ENCODE measurements around the gene CADPS2. TPM values are rescaled to one million over a fixed set of nuclear protein-coding genes. Genes with fewer than 3 reads are reported as not detected.

Gene CADPS2
- total RNA-seq, 3 donors from 2014 or later (not counting 1 experiment from before 2014, with no cell fraction given), result not detected

GRCh38 chr7:122517576-122517975, 368.7 kb downstream of the CADPS2 start:
- Mint-ChIP-seq H3K9me3 (peaks cover 0 to 3% of the 10 kb centered on the region in 2 donors), H3K36me3 (no peaks in the 10 kb centered on the region), H3K27me3 (ENCODE audit: low read depth in 2 of 2) (no peaks in the 10 kb centered on the region), H3K27ac (no peak overlapping the region), H3K4me3 (no peak overlapping the region), H3K4me1 (no peaks in the 10 kb centered on the region)
- Histone ChIP-seq H3K27me3 (ENCODE audit: control insufficient read depth, insufficient read depth, low read length) (no peaks in the 10 kb centered on the region), H3K36me3 (ENCODE audit: control insufficient read depth, insufficient read depth, low read length) (no peaks in the 10 kb centered on the region), H3K4me1 (ENCODE audit: control insufficient read depth, insufficient read depth, low read length) (no peaks in the 10 kb centered on the region), H3K27ac (ENCODE audit: low read length) (no peak overlapping the region), H3K4me3 (ENCODE audit: low read length) (no peak overlapping the region), H3K9me3 (ENCODE audit: control insufficient read depth, insufficient read depth, low read length) (no peaks in the 10 kb centered on the region)
- DNase-seq, result no peak
- intact Hi-C loops (cut with micrococcal nuclease), result no loop called here
- no peak for ATAC-seq
- TF ChIP-seq CTCF (IDR thresholded peaks at IDR 0.05), result no peak
- WGBS (ENCODE audit: insufficient coverage), result no CpG with 5 or more reads among the region's 1 CpG

- H3K4me1 ChIP-seq (ENCODE audit: control insufficient read depth, insufficient read depth, low read length), result no peaks in the 10 kb centered on the region
- H3K4me1 Mint-ChIP-seq, result no peaks in the 10 kb centered on the region
- no peak overlapping the region for H3K4me3 ChIP-seq (ENCODE audit: low read length)
- no peak for TF ChIP-seq CTCF (IDR thresholded peaks at IDR 0.05)
- no peaks in the 10 kb centered on the region for H3K27me3 ChIP-seq (ENCODE audit: control insufficient read depth, insufficient read depth, low read length)
- no peaks in the 10 kb centered on the region for H3K27me3 Mint-ChIP-seq (ENCODE audit: low read depth in 2 of 2)
- ATAC-seq, result no peak
- H3K9me3 ChIP-seq (ENCODE audit: control insufficient read depth, insufficient read depth, low read length), result no peaks in the 10 kb centered on the region
- 45% methylated on average over 1 of the region's 1 CpG for WGBS (ENCODE audit: insufficient coverage)
- intact Hi-C loops (cut with micrococcal nuclease), result no loop called here
- no peak overlapping the region for H3K27ac Mint-ChIP-seq
- peaks cover 0 to 3% of the 10 kb centered on the region in 2 donors for H3K9me3 Mint-ChIP-seq
- no peaks in the 10 kb centered on the region for H3K36me3 ChIP-seq (ENCODE audit: control insufficient read depth, insufficient read depth, low read length)
- H3K36me3 Mint-ChIP-seq, result no peaks in the 10 kb centered on the region
- no peak overlapping the region for H3K27ac ChIP-seq (ENCODE audit: low read length)
- DNase-seq, result no peak
- H3K4me3 Mint-ChIP-seq, result no peak overlapping the region
These were observed 370.9 kb downstream of the CADPS2 start for GRCh38 chr7:122515404-122515803.

- H3K4me3 Mint-ChIP-seq, result no peak overlapping the region
- H3K27me3 Mint-ChIP-seq (ENCODE audit: low read depth in 2 of 2), result no peaks in the 10 kb centered on the region
- H3K36me3 ChIP-seq (ENCODE audit: control insufficient read depth, insufficient read depth, low read length), result no peaks in the 10 kb centered on the region
These were observed 375.0 kb downstream of the CADPS2 start for GRCh38 chr7:122511268-122511667.

More at GRCh38 chr7:122511268-122511667, 375.0 kb downstream of the CADPS2 start:
- no peak for ATAC-seq
- no peak for TF ChIP-seq CTCF (IDR thresholded peaks at IDR 0.05)
- Mint-ChIP-seq H3K4me1 (no peaks in the 10 kb centered on the region), H3K36me3 (no peaks in the 10 kb centered on the region), H3K9me3 (peaks cover 5% of the 10 kb centered on the region in 2 donors), H3K27ac (no peak overlapping the region)
- Histone ChIP-seq H3K27me3 (ENCODE audit: control insufficient read depth, insufficient read depth, low read length) (no peaks in the 10 kb centered on the region), H3K4me1 (ENCODE audit: control insufficient read depth, insufficient read depth, low read length) (no peaks in the 10 kb centered on the region), H3K9me3 (ENCODE audit: control insufficient read depth, insufficient read depth, low read length) (no peaks in the 10 kb centered on the region), H3K4me3 (ENCODE audit: low read length) (no peak overlapping the region), H3K27ac (ENCODE audit: low read length) (no peak overlapping the region)
- intact Hi-C loops (cut with micrococcal nuclease), result no loop called here
- 43% methylated on average over 2 of the region's 2 CpGs for WGBS (ENCODE audit: insufficient coverage)
- no peak for DNase-seq
